HL-60 (cell line): ENCODE results near the gene MYOM3.

ENCODE experiments used
- TF ChIP-seq, protein P1 (sequence below): IDR thresholded peaks from one replicate; pipeline ENCODE4 v1.5.1; 2011; ENCODE audit warnings: low read length, control low read depth, inconsistent platforms; ENCODE audit not compliant: insufficient read depth
- TF ChIP-seq, protein P2 (sequence below): IDR thresholded peaks from 2 replicates; pipeline ENCODE4 v1.6.1; 2012; ENCODE audit warnings: low read depth; ENCODE audit not compliant: insufficient replicate concordance

DNA sequence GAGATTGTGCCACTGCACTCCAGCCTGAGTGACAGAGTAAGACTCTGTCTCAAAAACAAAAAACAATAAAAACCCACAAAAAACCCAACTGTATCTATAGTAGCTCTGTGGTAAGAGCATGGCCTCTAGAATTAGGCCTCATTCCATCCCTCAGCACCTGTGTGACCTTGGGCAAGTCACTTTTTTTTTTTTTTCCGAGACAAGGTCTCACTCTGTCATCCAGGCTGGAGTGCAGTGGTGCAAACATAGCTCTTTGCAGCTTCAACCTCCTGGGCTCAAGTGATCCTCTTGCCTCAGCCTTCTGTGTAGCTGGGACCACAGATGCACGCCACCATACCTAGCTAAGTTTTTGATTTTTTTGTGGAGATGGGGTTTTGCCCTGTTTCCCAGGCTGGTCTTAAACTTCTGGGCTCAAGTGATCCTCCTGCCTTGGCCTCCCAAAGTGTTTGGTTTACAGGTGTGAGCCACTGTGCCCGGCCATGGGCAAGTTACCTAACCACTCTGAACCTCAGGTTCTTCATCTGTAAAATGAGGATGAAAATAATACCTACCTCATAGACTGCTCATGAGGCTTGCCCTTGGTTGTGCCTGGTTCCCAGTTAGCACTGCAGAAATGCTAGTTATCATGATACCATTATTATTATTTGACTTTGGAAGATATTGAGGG is 15.3 kb upstream of the MYOM3 start:
- TF ChIP-seq, protein P1, sequence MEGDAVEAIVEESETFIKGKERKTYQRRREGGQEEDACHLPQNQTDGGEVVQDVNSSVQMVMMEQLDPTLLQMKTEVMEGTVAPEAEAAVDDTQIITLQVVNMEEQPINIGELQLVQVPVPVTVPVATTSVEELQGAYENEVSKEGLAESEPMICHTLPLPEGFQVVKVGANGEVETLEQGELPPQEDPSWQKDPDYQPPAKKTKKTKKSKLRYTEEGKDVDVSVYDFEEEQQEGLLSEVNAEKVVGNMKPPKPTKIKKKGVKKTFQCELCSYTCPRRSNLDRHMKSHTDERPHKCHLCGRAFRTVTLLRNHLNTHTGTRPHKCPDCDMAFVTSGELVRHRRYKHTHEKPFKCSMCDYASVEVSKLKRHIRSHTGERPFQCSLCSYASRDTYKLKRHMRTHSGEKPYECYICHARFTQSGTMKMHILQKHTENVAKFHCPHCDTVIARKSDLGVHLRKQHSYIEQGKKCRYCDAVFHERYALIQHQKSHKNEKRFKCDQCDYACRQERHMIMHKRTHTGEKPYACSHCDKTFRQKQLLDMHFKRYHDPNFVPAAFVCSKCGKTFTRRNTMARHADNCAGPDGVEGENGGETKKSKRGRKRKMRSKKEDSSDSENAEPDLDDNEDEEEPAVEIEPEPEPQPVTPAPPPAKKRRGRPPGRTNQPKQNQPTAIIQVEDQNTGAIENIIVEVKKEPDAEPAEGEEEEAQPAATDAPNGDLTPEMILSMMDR, result no peak
- TF ChIP-seq, protein P2, sequence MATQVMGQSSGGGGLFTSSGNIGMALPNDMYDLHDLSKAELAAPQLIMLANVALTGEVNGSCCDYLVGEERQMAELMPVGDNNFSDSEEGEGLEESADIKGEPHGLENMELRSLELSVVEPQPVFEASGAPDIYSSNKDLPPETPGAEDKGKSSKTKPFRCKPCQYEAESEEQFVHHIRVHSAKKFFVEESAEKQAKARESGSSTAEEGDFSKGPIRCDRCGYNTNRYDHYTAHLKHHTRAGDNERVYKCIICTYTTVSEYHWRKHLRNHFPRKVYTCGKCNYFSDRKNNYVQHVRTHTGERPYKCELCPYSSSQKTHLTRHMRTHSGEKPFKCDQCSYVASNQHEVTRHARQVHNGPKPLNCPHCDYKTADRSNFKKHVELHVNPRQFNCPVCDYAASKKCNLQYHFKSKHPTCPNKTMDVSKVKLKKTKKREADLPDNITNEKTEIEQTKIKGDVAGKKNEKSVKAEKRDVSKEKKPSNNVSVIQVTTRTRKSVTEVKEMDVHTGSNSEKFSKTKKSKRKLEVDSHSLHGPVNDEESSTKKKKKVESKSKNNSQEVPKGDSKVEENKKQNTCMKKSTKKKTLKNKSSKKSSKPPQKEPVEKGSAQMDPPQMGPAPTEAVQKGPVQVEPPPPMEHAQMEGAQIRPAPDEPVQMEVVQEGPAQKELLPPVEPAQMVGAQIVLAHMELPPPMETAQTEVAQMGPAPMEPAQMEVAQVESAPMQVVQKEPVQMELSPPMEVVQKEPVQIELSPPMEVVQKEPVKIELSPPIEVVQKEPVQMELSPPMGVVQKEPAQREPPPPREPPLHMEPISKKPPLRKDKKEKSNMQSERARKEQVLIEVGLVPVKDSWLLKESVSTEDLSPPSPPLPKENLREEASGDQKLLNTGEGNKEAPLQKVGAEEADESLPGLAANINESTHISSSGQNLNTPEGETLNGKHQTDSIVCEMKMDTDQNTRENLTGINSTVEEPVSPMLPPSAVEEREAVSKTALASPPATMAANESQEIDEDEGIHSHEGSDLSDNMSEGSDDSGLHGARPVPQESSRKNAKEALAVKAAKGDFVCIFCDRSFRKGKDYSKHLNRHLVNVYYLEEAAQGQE, result no peak
